Ascending aorta (tissue), 2 donors: Measurements from ENCODE around the gene KRTAP12-2. TPM values are rescaled to one million over a fixed set of nuclear protein-coding genes. Genes with fewer than 3 reads are reported as not detected.
"Not testable (repeated sequence)": the region's sequence is repeated elsewhere in the genome, so short reads cannot be mapped to it uniquely, and the experiment has no call there.

Experiments used
- DNase-seq, 2 donors: peaks; one replicate each; pipeline ENCODE4 v3.0.0-alpha.2; 2019; ENCODE audit warnings: low spot score in 2 of 2
- H3K27ac ChIP-seq, 2 donors: fragments of 200-600 bp; sonication (generic); one replicate each; pipeline ENCODE4 v1.5.1; 2016 to 2017; ENCODE audit warnings: mild to moderate bottlenecking in 1 of 2
- H3K27me3 ChIP-seq: fragments of 200-600 bp; sonication (generic); one replicate; pipeline ENCODE4 v1.5.1; 2017
- H3K36me3 ChIP-seq, 2 donors: fragments of 200-600 bp; sonication (generic); one replicate each; pipeline ENCODE4 v1.5.1; 2016
- H3K4me1 ChIP-seq, 2 donors: fragments of 200-600 bp; sonication (generic); one replicate each; pipeline ENCODE4 v1.5.1; 2016 to 2017; ENCODE audit warnings: mild to moderate bottlenecking in 1 of 2
- H3K4me3 ChIP-seq, 2 donors: fragments of 200-600 bp; sonication (generic); one replicate each; pipeline ENCODE4 v1.5.1; 2016 to 2017; ENCODE audit warnings: mild to moderate bottlenecking in 1 of 2
- H3K9me3 ChIP-seq, 2 donors: fragments of 200-600 bp; sonication (generic); one replicate each; pipeline ENCODE4 v1.5.1; 2016
- intact Hi-C: fragments of 100-400 bp; cut with DNase I; formaldehyde crosslinking; loops from one replicate; pipeline ENCODE4 v1.15.1; 2023
- total RNA-seq: library from RNA; depleted of rRNA; stranded (reverse); fragments of >200 nt; gene quantifications from one replicate; pipeline ENCODE4 v1.1.0, GENCODE V29; 2016
- TF ChIP-seq, protein P1 (sequence below), 3 experiments: fragments of 200-600 bp in 2 of 3; fragments of 450-650 bp in 1 of 3; sonication (generic) in 2 of 3; IDR thresholded peaks; one replicate each; pipeline ENCODE4 v1.5.1; 2016 to 2019; ENCODE audit warnings: antibody characterized with exemption in 3 of 3, mild to moderate bottlenecking in 1 of 3, moderate library complexity in 1 of 3

KRTAP12-2 gene
- total RNA-seq, 1 donor from 2014 or later: not detected

DNA sequence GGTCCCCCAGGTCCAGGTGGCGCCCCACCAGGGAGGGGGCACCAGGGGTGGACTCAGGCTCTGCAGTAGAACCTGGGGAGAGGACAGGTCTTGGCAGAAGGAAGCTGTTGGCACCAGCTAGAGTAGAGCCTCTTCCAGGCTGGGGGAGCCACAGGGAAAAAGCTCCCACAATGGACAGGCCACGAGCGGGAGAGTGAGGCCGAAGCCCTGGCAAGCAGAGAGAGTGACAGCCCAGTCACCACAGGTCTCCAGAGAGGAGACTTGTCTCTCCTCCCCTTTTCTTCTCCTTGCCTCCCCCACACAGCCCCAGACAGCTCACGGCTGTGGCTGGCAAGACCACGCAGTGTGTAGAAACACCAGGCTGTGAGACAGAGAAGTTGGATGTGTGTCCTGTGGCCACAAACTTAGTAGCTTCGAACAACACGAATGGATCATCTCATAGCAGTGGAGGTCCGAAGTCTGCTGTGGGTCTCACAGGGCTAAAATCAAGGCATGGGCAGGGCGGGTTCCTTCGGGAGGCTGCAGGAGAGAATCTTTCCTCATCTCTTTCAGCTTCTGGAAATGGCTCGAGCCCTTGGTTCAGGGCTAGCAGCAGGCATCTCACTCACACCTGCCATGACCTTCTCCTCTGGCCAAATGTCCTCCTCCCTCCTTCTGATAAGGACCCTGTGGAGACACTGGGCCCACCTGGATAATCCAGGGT is 15.6 kb downstream of the KRTAP12-2 start:
- Histone ChIP-seq H3K9me3 (no peaks in the 10 kb centered on the region), H3K4me3 (no peak overlapping the region), H3K4me1 (no peaks in the 10 kb centered on the region), H3K27ac (no peak overlapping the region), H3K36me3 (no peaks in the 10 kb centered on the region), H3K27me3 (no peaks in the 10 kb centered on the region)
- TF ChIP-seq, protein P1, sequence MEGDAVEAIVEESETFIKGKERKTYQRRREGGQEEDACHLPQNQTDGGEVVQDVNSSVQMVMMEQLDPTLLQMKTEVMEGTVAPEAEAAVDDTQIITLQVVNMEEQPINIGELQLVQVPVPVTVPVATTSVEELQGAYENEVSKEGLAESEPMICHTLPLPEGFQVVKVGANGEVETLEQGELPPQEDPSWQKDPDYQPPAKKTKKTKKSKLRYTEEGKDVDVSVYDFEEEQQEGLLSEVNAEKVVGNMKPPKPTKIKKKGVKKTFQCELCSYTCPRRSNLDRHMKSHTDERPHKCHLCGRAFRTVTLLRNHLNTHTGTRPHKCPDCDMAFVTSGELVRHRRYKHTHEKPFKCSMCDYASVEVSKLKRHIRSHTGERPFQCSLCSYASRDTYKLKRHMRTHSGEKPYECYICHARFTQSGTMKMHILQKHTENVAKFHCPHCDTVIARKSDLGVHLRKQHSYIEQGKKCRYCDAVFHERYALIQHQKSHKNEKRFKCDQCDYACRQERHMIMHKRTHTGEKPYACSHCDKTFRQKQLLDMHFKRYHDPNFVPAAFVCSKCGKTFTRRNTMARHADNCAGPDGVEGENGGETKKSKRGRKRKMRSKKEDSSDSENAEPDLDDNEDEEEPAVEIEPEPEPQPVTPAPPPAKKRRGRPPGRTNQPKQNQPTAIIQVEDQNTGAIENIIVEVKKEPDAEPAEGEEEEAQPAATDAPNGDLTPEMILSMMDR (IDR thresholded peaks at IDR 0.05): no peak
- no peak for DNase-seq
- intact Hi-C loops: no loop called here

DNA sequence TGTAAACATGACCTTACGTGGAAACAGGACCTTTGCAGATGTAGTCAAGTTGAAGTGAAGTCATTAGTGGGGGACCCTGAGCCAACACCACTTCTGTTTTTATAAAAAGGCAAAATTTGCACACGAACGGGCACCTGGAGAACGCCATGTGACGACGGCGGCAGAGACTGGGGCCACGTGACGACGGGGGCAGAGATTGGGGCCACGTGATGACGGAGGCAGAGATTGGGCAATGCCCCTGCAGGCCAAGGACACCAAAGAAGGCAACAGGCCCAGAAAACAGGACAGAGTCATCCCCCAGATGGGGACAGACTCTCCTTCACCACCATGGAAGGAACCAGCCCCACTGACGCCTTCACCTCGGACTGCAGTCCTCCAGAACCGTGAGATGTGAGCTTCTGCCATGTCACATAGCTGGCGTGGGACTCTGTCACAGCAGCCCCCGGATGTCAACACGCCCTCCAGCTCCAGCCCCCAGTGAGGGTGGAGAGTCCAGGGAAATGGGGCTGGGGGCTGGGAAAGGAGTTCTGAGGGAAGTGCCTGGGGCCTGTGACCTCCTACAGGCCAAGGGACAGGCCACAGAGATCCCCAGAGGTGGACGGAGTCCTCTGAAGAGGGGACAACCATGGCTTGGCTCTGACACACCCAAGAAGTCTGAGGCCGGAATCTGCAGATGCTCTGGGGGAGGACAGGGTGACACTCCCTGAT is 16.3 kb downstream of the KRTAP12-2 start:
- no peak for DNase-seq
- H3K36me3 ChIP-seq: no peaks in the 10 kb centered on the region
- H3K9me3 ChIP-seq: peaks cover 0 to 4% of the 10 kb centered on the region in 2 donors
- TF ChIP-seq, protein P1 (IDR thresholded peaks at IDR 0.05): no peak
- no peaks in the 10 kb centered on the region for H3K4me1 ChIP-seq
- H3K27ac ChIP-seq: no peak overlapping the region
- intact Hi-C loops: no loop called here
- no peaks in the 10 kb centered on the region for H3K27me3 ChIP-seq
- no peak overlapping the region for H3K4me3 ChIP-seq

DNA sequence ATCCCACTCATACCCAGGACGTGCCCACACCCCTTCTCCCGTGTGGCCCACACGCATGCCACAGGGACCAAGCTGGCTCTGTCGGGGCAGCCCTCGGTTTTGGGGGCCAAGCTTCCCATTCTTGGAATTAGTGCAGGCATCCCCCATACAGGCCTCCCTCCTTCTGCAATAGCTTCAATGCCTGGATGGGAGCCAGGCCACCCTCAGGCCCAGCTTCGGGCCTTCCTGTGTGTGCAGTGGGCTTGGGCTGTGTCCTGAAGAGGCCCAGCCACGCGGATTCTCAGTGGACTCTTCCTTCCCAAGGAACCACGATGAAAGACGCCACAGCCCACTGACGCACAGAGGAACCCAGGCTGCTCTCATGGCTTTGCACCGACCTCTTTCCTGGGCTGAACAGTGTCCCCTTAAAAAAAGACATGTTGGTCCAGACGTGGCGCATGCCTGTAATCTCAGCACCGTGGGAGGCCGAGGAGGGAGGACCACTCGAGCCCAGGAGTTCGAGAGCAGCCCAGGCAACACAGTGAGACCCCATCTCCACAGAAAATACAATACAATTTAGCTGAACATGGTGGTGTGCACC is 17.1 kb downstream of the KRTAP12-2 start:
- Histone ChIP-seq H3K27me3 (no peaks in the 10 kb centered on the region), H3K4me3 (no peak overlapping the region), H3K4me1 (no peaks in the 10 kb centered on the region), H3K9me3 (peaks cover 0 to 12% of the 10 kb centered on the region in 2 donors), H3K36me3 (no peaks in the 10 kb centered on the region), H3K27ac (no peak overlapping the region)
- TF ChIP-seq, protein P1 (IDR thresholded peaks at IDR 0.05): no peak
- DNase-seq: no peak
- intact Hi-C loops: no loop called here

DNA sequence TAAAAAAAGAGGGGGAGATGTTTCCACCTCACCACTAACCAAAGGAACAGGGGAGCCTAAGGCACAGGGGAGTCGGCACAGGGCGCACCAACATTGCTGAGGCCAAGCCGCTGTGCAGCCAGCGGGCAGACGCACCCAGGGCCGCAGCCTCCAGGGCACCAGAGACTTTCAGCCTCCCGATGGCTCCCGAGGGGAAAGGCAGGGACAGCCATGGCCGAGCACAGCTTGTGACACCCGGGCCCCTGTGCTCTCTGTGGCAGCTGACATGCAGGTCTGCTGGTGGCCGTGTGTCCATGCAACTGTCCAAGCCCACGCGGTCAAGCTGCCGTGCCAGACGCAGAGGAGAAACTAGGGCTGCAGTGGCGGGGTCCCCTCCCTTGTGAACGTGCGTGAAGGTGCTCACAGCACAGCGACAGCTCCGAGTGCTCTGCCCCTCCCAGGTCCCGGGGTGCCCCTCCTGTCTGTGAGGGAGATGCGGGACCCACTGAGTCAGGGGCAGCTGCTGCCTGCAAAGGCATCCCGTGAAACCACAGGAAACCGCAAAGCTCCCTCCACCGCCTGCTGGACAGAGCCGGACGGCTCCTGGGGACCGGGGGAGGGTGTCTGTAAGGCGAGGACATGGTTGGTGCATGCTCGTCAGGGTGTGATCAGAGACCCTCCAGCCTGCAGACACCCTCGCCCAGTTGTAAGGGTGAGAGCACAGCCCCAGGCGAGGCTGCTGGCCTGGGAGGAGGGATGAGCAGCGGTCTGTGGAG is 18.0 kb downstream of the KRTAP12-2 start:
- H3K9me3 ChIP-seq: peaks cover 0 to 20% of the 10 kb centered on the region in 2 donors
- no peak overlapping the region for H3K4me3 ChIP-seq
- TF ChIP-seq, protein P1 (IDR thresholded peaks at IDR 0.05): no peak
- H3K4me1 ChIP-seq: no peaks in the 10 kb centered on the region
- no peak overlapping the region for H3K27ac ChIP-seq
- H3K27me3 ChIP-seq: no peaks in the 10 kb centered on the region
- no peak for DNase-seq
- H3K36me3 ChIP-seq: no peaks in the 10 kb centered on the region
- intact Hi-C loops: no loop called here

DNA sequence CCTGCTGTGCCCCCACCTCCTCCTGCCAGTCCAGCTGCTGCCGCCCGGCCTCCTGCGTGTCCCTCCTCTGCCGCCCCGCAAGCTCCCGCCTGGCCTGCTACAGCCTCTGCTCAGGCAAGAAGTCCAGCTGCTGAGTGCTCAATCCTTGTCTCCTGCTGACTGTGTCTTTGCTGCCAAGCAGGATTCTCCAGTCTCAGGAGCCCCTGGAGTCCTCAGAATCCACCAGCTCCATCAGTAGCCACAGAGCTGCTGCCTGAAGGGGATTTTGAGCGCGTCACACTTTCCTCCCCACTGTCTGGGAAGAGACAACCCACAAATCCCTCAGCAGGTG is 19.5 kb downstream of the KRTAP12-2 start:
- no peak overlapping the region for H3K4me3 ChIP-seq
- no peaks in the 10 kb centered on the region for H3K27me3 ChIP-seq
- no peaks in the 10 kb centered on the region for H3K36me3 ChIP-seq
- TF ChIP-seq, protein P1 (IDR thresholded peaks at IDR 0.05): no peak
- no peaks in the 10 kb centered on the region for H3K4me1 ChIP-seq
- no peak for DNase-seq
- H3K27ac ChIP-seq: no peak overlapping the region
- intact Hi-C loops: no loop called here
- H3K9me3 ChIP-seq: peaks cover 0 to 20% of the 10 kb centered on the region in 2 donors

DNA sequence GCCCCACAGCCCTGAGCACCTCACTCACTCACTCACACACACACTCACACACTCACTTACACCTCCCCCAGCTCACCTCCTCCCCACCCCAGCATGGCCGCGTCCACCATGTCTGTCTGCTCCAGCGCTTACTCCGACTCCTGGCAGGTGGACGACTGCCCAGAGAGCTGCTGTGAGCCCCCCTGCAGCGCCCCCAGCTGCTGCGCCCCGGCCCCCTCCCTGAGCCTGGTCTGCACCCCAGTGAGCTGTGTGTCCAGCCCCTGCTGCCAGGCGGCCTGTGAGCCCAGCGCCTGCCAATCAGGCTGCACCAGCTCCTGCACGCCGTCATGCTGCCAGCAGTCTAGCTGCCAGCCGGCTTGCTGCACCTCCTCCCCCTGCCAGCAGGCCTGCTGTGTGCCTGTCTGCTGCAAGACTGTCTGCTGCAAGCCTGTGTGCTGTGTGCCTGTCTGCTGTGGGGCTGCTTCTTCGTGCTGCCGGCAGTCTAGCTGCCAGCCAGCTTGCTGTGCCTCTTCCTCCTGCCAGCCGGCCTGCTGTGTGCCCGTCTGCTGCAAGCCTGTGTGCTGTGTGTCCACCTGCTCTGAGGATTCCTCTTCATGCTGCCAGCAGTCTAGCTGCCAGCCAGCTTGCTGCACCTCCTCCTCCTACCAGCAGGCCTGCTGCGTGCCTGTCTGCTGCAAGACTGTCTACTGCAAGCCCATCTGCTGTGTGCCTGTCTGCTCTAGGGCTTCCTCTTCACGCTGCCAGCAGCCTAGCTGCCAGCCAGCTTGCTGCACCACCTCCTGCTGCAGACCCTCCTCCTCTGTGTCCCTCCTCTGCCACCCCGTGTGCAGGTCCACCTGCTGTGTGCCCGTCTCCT is 20.1 kb downstream of the KRTAP12-2 start, which contains the start of gene KRTAP10-11:
Gene KRTAP10-11, plus strand, starts transcription at position 49 of the 856 bp plus-strand sequence. Its CDS starts 45 bp downstream, at position 94.
- H3K9me3 ChIP-seq: peaks cover 0 to 20% of the 10 kb centered on the region in 2 donors
- H3K4me1 ChIP-seq, DNase-seq, H3K36me3 ChIP-seq, H3K27me3 ChIP-seq, intact Hi-C loops, H3K27ac ChIP-seq, H3K4me3 ChIP-seq: not testable (repeated sequence)
